ENCODE results near the gene TBX4.

DNA sequence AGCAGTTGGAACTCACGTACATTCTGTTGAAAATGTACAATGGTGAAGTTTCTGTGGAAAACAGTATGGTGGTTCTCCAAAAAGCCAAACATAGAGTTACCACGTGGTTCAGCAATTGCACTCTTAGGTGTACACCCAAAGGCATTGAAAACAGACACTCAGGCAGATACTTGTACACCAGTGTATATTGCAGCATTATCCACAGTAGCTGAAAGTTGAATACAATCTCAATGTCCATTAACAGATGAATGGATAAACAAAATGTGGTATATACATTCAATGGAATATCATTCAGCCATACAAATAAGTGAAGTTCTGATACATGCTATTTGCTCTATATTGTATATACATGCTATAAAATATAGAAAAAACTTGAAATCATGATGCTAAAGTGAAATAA lies 29.4 kb upstream of the TBX4 start:
- no peak for TF ChIP-seq POLR2A (conservative IDR thresholded peaks at IDR 0.05)
- no peak for TF ChIP-seq LEF1 (IDR thresholded peaks at IDR 0.05)
- TF ChIP-seq, protein P1, sequence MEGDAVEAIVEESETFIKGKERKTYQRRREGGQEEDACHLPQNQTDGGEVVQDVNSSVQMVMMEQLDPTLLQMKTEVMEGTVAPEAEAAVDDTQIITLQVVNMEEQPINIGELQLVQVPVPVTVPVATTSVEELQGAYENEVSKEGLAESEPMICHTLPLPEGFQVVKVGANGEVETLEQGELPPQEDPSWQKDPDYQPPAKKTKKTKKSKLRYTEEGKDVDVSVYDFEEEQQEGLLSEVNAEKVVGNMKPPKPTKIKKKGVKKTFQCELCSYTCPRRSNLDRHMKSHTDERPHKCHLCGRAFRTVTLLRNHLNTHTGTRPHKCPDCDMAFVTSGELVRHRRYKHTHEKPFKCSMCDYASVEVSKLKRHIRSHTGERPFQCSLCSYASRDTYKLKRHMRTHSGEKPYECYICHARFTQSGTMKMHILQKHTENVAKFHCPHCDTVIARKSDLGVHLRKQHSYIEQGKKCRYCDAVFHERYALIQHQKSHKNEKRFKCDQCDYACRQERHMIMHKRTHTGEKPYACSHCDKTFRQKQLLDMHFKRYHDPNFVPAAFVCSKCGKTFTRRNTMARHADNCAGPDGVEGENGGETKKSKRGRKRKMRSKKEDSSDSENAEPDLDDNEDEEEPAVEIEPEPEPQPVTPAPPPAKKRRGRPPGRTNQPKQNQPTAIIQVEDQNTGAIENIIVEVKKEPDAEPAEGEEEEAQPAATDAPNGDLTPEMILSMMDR (IDR thresholded peaks at IDR 0.05 in 2 of 3, conservative IDR thresholded peaks at IDR 0.05 in 1 of 3; ENCODE audit: insufficient read depth in 2 of 3, low read depth in 1 of 3, low read length in 3 of 3), result no peak
- TF ChIP-seq HMGN3 (IDR thresholded peaks at IDR 0.05; ENCODE audit: borderline replicate concordance, extremely low read depth, insufficient read length, low read depth, low read length), result no peak
- no peak for TF ChIP-seq TEAD1 (CRISPR knock-in tag; IDR thresholded peaks at IDR 0.05)
- TF ChIP-seq TAL1 (IDR thresholded peaks at IDR 0.05), result no peak
- TF ChIP-seq KAT8 (IDR thresholded peaks at IDR 0.05; ENCODE audit: low read depth), result no peak
- TF ChIP-seq JUND (IDR thresholded peaks at IDR 0.05; ENCODE audit: borderline replicate concordance, low read depth, low read length), result no peak
- TF ChIP-seq JUND (tag; IDR thresholded peaks at IDR 0.05; ENCODE audit: borderline replicate concordance, low read depth, low read length), result no peak
- no peak for TF ChIP-seq ZNF24 (IDR thresholded peaks at IDR 0.05)

All from K562 (cell line).